Neuronal stem cell (in vitro differentiated cells): ENCODE data around the gene NR1D2.
"Not testable (repeated sequence)": the region's sequence is repeated elsewhere in the genome, so short reads cannot be mapped to it uniquely, and the experiment has no call there.

Source experiments
- DNase-seq: peaks from one replicate; pipeline ENCODE4 v3.0.0-alpha.2; 2013; ENCODE audit warnings: low spot score
- H2AFZ ChIP-seq: one replicate; pipeline ENCODE4 v1.6.1; 2013; ENCODE audit warnings: mild to moderate bottlenecking, low read length, inconsistent platforms
- H2AK5ac ChIP-seq: 2 replicates; pipeline ENCODE4 v1.6.1; 2013; ENCODE audit warnings: low read depth, mild to moderate bottlenecking, inconsistent platforms, low read length, moderate library complexity, mixed read lengths
- H2BK120ac ChIP-seq: 2 replicates; pipeline ENCODE4 v1.6.1; 2013; ENCODE audit warnings: low read depth, mild to moderate bottlenecking, inconsistent platforms, low read length, moderate library complexity, mixed read lengths
- H2BK12ac ChIP-seq: one replicate; pipeline ENCODE4 v1.6.1; 2013; ENCODE audit warnings: low read length, inconsistent platforms
- H2BK15ac ChIP-seq: 2 replicates; pipeline ENCODE4 v1.6.1; 2013; ENCODE audit warnings: mild to moderate bottlenecking, low read length, inconsistent platforms, mixed read lengths
- H2BK5ac ChIP-seq: one replicate; pipeline ENCODE4 v1.6.1; 2013; ENCODE audit warnings: inconsistent platforms, mild to moderate bottlenecking, low read length, moderate library complexity
- H3K14ac ChIP-seq: one replicate; pipeline ENCODE4 v1.6.1; 2013; ENCODE audit warnings: low read length, inconsistent platforms
- H3K18ac ChIP-seq: 2 replicates; pipeline ENCODE4 v1.6.1; 2013; ENCODE audit warnings: low read length, inconsistent platforms
- H3K23ac ChIP-seq: 2 replicates; pipeline ENCODE4 v1.6.1; 2013; ENCODE audit warnings: low read depth, mild to moderate bottlenecking, mixed read lengths, low read length, inconsistent platforms; ENCODE audit not compliant: poor library complexity
- H3K27ac ChIP-seq: replicated peaks from 3 replicates; pipeline ENCODE4 v1.5.1; 2013; ENCODE audit warnings: low read length, inconsistent platforms
- H3K27me3 ChIP-seq, 3 experiments: 2 replicates each; pipeline ENCODE4 v1.6.1; 2013; ENCODE audit warnings: low read length in 3 of 3, mild to moderate bottlenecking in 2 of 3, inconsistent platforms in 1 of 3, low read depth in 1 of 3, mixed read lengths in 1 of 3, moderate library complexity in 1 of 3; ENCODE audit not compliant: control insufficient read depth in 3 of 3, insufficient read depth in 3 of 3
- H3K36me3 ChIP-seq, 2 donors: replicated peaks in 1 of 2; 2 replicates each; pipeline ENCODE4 v1.6.1; 2013; ENCODE audit warnings: low read length in 2 of 2; ENCODE audit not compliant: control insufficient read depth in 2 of 2, insufficient read depth in 2 of 2
- H3K4ac ChIP-seq: 2 replicates; pipeline ENCODE4 v1.6.1; 2013; ENCODE audit warnings: inconsistent platforms, mild to moderate bottlenecking, low read length, moderate library complexity
- H3K4me1 ChIP-seq, 2 donors: 1 replicate in 1 of 2; 2 replicates in 1 of 2; pipeline ENCODE4 v1.6.1; 2013; ENCODE audit warnings: low read length in 2 of 2, low read depth in 1 of 2; ENCODE audit not compliant: control insufficient read depth in 2 of 2, insufficient read depth in 1 of 2
- H3K4me2 ChIP-seq: one replicate; pipeline ENCODE4 v1.6.1; 2013; ENCODE audit warnings: mild to moderate bottlenecking, low read length, inconsistent platforms; ENCODE audit not compliant: insufficient read depth, poor library complexity, severe bottlenecking
- H3K4me3 ChIP-seq, 2 donors: 2 replicates each; pipeline ENCODE4 v1.5.1; 2013; ENCODE audit warnings: low read length in 2 of 2, mild to moderate bottlenecking in 2 of 2, inconsistent platforms in 1 of 2, moderate library complexity in 1 of 2
- H3K79me1 ChIP-seq: one replicate; pipeline ENCODE4 v1.6.1; 2013; ENCODE audit warnings: low read depth, mild to moderate bottlenecking, inconsistent platforms, low read length, moderate library complexity
- H3K9ac ChIP-seq: one replicate; pipeline ENCODE4 v1.6.1; 2013; ENCODE audit warnings: mild to moderate bottlenecking, low read depth, low read length, inconsistent platforms; ENCODE audit not compliant: poor library complexity
- H3K9me3 ChIP-seq, 2 donors: replicated peaks in 1 of 2; 2 replicates each; pipeline versions ENCODE3 to v1.6.1; 2013; ENCODE audit warnings: low read length in 2 of 2, mild to moderate bottlenecking in 2 of 2, inconsistent platforms in 1 of 2, low read depth in 1 of 2, mixed read lengths in 1 of 2, moderate library complexity in 1 of 2; ENCODE audit not compliant: control insufficient read depth in 2 of 2, insufficient read depth in 1 of 2
- H4K8ac ChIP-seq: one replicate; pipeline ENCODE4 v1.6.1; 2013; ENCODE audit warnings: low read depth, mild to moderate bottlenecking, inconsistent platforms, low read length, moderate library complexity
- H4K91ac ChIP-seq: one replicate; pipeline ENCODE4 v1.6.1; 2013; ENCODE audit warnings: low read length, low read depth, mild to moderate bottlenecking, inconsistent platforms; ENCODE audit not compliant: poor library complexity
- WGBS, 2 donors: extraction: QIAGEN DNeasy Blood & Tissue Kit; methylation state at CpG; one replicate each; pipeline ENCODE4 v1.1.7; 2013; ENCODE audit warnings: missing lambda C conversion rate in 2 of 2, mixed read lengths in 1 of 2; ENCODE audit not compliant: insufficient read length in 2 of 2, insufficient replicate concordance in 1 of 2; ENCODE audit errors: extremely low coverage in 2 of 2; 5-methylcytosine and 5-hydroxymethylcytosine counted together

Gene NR1D2

GRCh38 chr3:23911397-23911796 is 33.7 kb upstream of the NR1D2 start:
- Histone ChIP-seq H4K8ac (no peak overlapping the region), H4K91ac (no peak overlapping the region), H3K4me2 (no peak overlapping the region), H3K27ac (no peak overlapping the region), H3K23ac (no peak overlapping the region), H2AK5ac (no peak overlapping the region), H2BK5ac (no peak overlapping the region), H3K36me3 (peaks cover 2 to 53% of the 10 kb centered on the region in 2 donors), H3K79me1 (peaks cover under 1% of the 10 kb centered on the region), H3K4me3 (no peak overlapping the region), H2BK12ac (no peak overlapping the region), H3K9me3 (no peaks in the 10 kb centered on the region), H2AFZ (no peak overlapping the region), H3K4ac (no peak overlapping the region), H3K4me1 (peaks cover 4 to 5% of the 10 kb centered on the region in 2 donors), H3K18ac (no peak overlapping the region), H2BK15ac (no peak overlapping the region), H3K14ac (no peak overlapping the region), H3K27me3 (no peaks in the 10 kb centered on the region), H3K9ac (no peak overlapping the region), H2BK120ac (no peak overlapping the region)
- no CpG with 5 or more reads among the region's 2 CpGs for WGBS, 2 donors
- DNase-seq: no peak

- not testable (repeated sequence) for H3K4me3 ChIP-seq, H3K4me2 ChIP-seq, H3K9me3 ChIP-seq, H2AK5ac ChIP-seq, H3K9ac ChIP-seq, H2BK15ac ChIP-seq, H2BK12ac ChIP-seq, H3K4me1 ChIP-seq, H4K91ac ChIP-seq, H3K18ac ChIP-seq, H3K4ac ChIP-seq, H2AFZ ChIP-seq, H2BK120ac ChIP-seq, H3K14ac ChIP-seq, H2BK5ac ChIP-seq, H3K27me3 ChIP-seq, H3K27ac ChIP-seq, H3K79me1 ChIP-seq, H3K23ac ChIP-seq, DNase-seq, H4K8ac ChIP-seq
- WGBS, 2 donors: no CpG with 5 or more reads among the region's 3 CpGs
- H3K36me3 ChIP-seq: peaks cover under 1 to 44% of the 10 kb centered on the region in 2 donors
Observed at GRCh38 chr3:23912335-23912734, 32.8 kb upstream of the NR1D2 start.

GRCh38 chr3:23913182-23913581 is 31.9 kb upstream of the NR1D2 start:
- Histone ChIP-seq H3K79me1 (peaks cover 10% of the 10 kb centered on the region), H3K4ac (no peak overlapping the region), H3K9ac (no peak overlapping the region), H3K14ac (no peak overlapping the region), H2BK15ac (no peak overlapping the region), H3K4me3 (no peak overlapping the region), H3K4me2 (no peak overlapping the region), H3K27me3 (no peaks in the 10 kb centered on the region), H4K8ac (no peak overlapping the region), H2AFZ (no peak overlapping the region), H2AK5ac (no peak overlapping the region), H3K9me3 (no peaks in the 10 kb centered on the region), H3K27ac (no peak overlapping the region), H3K18ac (no peak overlapping the region), H2BK5ac (no peak overlapping the region), H3K36me3 (peaks cover 2 to 40% of the 10 kb centered on the region in 2 donors), H3K23ac (no peak overlapping the region), H2BK120ac (no peak overlapping the region), H4K91ac (no peak overlapping the region), H3K4me1 (peaks cover 5 to 8% of the 10 kb centered on the region in 2 donors), H2BK12ac (no peak overlapping the region)
- no peak for DNase-seq
- WGBS, 2 donors: no CpG with 5 or more reads among the region's 1 CpG

GRCh38 chr3:23913873-23914743 is 31.0 kb upstream of the NR1D2 start:
- no peak overlapping the region for H3K14ac ChIP-seq
- no peak overlapping the region for H2BK12ac ChIP-seq
- no CpG with 5 or more reads among the region's 3 CpGs for WGBS, 2 donors
- H3K4ac ChIP-seq: no peak overlapping the region
- no peak overlapping the region for H4K91ac ChIP-seq
- DNase-seq: no peak
- H3K79me1 ChIP-seq: peaks cover 10% of the 10 kb centered on the region
- H3K4me3 ChIP-seq: no peak overlapping the region
- H2BK120ac ChIP-seq: no peak overlapping the region
- H3K4me2 ChIP-seq: no peak overlapping the region
- H3K27ac ChIP-seq: no peak overlapping the region
- no peak overlapping the region for H2AFZ ChIP-seq
- peaks cover 7 to 40% of the 10 kb centered on the region in 2 donors for H3K36me3 ChIP-seq
- no peak overlapping the region for H3K18ac ChIP-seq
- no peak overlapping the region for H2BK15ac ChIP-seq
- H3K23ac ChIP-seq: no peak overlapping the region
- H3K27me3 ChIP-seq: no peaks in the 10 kb centered on the region
- H2AK5ac ChIP-seq: no peak overlapping the region
- no peak overlapping the region for H3K9ac ChIP-seq
- no peak overlapping the region for H2BK5ac ChIP-seq
- H4K8ac ChIP-seq: no peak overlapping the region
- H3K4me1 ChIP-seq: peaks cover 5 to 17% of the 10 kb centered on the region in 2 donors
- peaks cover 0 to 5% of the 10 kb centered on the region in 2 donors for H3K9me3 ChIP-seq
